NCI-H69 (cell line): ENCODE data around the gene UPK3B.
"Not testable (repeated sequence)": the region's sequence is repeated elsewhere in the genome, so short reads cannot be mapped to it uniquely, and the experiment has no call there.

Experiments used
- DNase-seq: peaks from one replicate; lab custom pipeline; 2025; lab: John Stamatoyannopoulos, UW

The UPK3B gene

GRCh38 chr7:76513817-76514799 is 3.8 kb downstream of the UPK3B start:
- no peak for DNase-seq

DNA sequence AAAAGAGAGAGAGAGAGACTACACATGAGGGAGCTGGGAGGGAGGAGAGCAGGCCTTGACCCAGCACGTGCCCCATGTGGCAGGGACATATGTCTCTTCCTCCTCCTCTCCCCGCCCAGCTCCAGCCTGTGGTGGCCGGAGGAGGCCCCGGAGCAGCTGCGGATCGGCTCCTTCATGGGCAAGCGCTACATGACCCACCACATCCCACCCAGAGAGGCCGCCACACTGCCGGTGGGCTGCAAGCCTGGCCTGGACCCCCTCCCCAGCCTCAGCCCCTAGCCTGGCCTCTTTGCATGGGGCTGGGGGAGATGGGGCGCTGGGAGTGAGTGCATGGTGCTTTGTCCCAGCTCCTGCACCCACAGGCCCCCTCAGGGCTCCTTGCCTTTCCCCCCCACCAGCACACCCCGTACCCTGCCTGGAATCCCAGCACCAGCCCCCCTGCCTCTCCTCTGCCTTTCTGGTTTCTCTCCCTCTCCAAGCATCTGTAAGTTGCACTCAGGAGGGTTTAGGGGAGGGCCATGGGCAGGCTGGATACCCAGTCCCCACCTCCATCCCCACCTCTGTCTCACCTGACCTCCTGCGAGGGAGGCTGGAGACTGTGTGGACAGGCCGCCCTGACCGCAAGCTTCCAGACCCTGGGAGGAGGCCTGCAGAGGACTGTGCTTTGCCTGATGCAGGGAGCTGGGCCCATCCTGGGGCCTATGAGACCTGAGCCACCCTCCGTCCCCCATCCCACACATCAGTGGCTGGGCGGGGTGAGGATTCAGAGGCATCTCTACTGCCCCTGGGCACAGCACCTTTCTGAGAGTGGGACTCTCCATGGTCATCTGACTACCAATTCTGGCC is 4.8 kb downstream of the UPK3B start:
- DNase-seq = no peak

GRCh38 chr7:76515999-76516443 is 5.7 kb downstream of the UPK3B start:
- no peak for DNase-seq

DNA sequence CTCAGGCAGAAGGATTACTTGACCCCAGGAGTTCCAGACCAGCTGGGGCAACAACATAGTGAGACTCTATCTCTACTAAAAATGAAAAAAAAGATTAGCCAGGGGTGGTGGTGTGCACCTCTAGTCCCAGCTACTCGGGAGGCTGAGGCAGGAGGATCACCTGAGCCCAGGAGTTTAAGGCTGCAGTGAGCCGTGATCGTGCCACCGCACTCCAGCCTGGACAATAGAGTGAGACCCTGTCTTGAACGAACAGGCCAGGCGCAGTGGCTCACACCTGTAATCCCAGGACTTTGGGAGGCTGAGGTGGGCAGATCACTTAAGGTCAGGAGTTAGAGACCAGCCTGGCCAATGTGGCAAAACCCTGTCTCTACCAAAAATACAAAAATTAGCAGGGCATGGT is 6.6 kb downstream of the UPK3B start:
- not testable (repeated sequence) for DNase-seq

- not testable (repeated sequence) for DNase-seq
Measured at GRCh38 chr7:76526183-76526582, 15.8 kb downstream of the UPK3B start.

- not testable (repeated sequence) for DNase-seq
Measured at GRCh38 chr7:76531643-76532042, 21.3 kb downstream of the UPK3B start.

DNA sequence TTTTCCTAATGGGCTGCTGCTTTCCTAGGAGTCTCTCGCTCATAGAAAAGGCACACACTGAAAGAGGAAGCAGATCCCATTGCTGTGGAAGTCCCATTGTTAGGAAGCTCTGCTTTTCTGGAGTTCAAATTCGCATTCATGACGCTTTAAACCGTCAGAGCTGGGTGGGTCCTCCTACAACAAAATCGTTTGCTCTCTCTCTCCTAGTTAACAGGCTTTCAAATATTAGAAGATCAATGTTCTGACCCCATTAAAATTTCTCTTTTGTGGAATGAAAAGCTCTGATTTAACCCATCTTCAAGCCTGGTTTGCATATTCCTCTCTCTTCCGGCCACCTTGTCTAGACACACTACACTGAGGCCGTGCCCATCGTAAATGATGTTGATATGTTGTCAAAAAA is 32.8 kb downstream of the UPK3B start, which contains the start of gene SPDYE16:
SPDYE16 (minus strand) TSS at position 101 of the 400 bp plus-strand sequence. CDS start 1,838 bp downstream, outside the sequence.
- DNase-seq = not testable (repeated sequence)

DNA sequence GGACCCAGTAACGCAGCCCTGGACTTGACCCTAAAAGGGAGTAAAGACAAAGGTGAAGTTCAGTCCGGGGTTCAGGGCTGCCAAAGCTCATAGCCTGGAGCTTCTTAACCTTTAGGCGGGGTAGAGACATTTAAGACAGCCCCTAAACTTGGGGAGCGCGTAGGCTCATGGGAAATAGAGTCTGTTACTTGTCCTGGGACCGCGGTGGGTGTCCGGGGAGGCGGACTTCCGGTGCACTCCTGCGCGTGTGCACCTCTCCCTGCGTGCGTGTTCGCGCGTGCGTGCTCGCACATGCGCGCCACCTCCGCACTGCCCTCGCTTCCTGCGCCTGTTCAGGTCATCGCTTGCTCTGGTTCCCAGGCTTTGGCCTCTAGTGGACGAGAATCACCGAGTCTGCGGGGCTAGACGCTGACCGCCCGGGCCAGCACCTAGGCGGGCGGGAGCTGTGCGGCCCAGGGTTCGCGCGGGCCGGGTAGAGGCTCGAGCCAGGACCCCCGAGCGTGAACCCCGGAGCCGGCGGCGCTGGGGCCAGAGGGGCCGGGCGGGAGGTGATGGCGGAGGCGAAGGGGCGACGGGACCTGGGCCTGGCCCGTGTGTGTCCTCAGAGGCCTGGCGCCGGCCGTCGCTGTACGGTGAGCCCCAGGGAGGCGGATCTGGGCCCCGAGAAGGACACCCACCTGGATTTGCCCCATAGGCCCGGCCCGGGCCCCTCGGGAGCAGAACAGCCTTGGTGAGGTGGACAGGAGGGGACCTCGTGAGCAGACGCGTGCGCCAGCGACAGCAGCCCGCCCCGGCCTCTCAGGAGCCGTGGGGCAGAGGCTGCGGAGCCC is 38.9 kb downstream of the UPK3B start:
- peak; percentile 92 for DNase-seq

GRCh38 chr7:76549855-76550248 is 39.5 kb downstream of the UPK3B start:
- peak; percentile 34 for DNase-seq

- not testable (repeated sequence) for DNase-seq
Measured at GRCh38 chr7:76551992-76552391, 41.6 kb downstream of the UPK3B start.

DNA sequence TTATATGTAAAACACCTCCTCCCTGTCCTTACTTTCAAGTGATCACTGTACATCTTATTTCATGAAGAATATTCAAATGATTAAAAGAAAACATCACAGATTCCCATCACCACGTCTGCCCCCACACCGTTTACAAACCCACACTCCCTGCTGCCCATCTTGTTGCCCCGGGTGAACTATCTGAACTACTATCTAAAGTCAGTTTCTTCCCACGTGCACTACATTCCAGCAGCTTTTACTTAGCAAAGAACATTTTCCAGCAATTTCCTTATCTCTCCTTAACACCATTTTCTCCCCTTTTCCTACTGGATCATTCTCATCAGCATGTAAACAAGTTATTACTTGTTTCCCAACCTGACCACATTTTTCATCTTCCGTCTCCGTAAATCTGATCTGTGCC is 49.3 kb downstream of the UPK3B start:
- DNase-seq = not testable (repeated sequence)

DNA sequence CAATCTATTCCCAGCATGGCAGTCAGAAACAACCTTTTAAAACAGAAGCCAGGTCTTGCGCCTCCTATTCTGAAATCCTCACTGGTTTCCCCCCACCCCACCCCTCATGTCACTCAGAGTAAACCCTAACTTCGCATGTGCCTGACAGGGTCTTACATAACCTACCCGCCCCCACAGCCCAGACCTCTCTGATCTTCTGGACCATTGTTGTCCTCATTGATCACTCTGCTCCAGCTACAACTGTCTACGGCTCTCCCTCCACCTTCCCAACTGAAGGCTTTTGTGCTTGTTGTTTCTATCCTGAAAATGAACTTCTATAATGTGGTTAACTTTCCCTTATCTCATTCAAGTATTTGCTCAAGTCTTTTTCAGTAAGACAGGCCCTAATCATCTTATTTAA is 49.8 kb downstream of the UPK3B start:
- not testable (repeated sequence) for DNase-seq

GRCh38 chr7:76561342-76561741 is 51.0 kb downstream of the UPK3B start:
- DNase-seq = not testable (repeated sequence)

DNA sequence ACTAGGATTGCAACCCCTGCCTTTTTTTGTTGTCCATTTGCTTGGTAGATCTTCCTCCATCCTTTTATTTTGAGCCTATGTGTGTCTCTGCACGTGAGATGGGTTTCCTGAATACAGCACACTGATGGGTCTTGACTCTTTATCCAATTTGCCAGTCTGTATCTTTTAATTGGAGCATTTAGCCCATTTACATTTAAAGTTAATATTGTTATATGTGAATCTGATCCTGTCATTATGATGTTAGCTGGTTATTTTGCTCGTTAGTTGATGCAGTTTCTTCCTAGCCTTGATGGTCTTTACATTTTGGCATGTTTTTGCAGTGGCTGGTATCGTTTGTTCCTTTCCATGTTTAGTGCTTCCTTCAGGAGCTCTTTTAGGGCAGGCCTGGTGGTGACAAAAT is 54.6 kb downstream of the UPK3B start:
- DNase-seq = not testable (repeated sequence)
